ENCODE measurements around the gene PPFIA4. TPM values are rescaled to one million over a fixed set of nuclear protein-coding genes. Genes with fewer than 3 reads are reported as not detected.
"Not testable (repeated sequence)": the region's sequence is repeated elsewhere in the genome, so short reads cannot be mapped to it uniquely, and the experiment has no call there.

PPFIA4 gene
- total RNA-seq, 1 experiment from 2014 or later = 4.5 TPM

DNA sequence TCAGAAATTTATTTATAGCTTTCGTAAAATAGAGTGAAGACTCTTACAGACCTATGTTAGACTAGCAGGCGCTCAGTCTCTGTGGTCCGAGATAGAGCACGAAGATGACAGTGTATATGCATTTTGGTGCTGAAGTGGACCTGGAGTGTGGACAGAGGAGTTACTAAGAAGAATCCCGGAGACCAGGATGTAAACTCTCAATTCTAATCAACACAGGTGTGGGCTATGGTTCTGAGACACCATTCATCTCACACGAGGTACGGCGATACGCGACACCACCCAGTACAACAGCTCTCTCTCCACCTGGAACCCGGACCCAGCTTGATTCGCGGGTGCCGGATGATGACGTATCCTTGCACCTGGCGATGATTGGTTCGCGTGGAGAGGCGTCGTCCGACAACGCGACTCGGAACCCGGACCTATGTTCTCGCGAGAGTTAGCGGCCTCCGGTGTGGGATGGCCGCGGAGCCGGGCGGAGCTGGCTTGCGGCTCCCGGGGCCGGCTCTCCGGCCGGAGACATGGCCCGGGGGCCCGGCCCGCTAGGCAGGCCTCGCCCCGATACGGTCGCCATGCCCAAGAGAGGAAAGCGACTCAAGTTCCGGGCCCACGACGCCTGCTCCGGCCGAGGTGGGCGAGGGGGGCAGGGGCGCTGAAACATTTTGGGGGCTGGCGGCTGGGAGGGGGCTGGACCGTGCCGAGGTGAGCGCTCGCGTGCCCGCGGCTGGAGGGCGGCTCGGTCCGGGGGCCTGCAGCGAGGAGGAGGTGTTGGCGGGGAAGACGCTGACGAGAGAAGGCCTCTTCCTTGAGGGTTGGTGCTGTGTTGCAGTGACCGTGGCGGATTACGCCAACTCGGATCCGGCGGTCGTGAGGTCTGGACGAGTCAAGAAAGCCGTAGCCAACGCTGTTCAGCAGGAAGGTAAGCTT lies 19.1 kb upstream of the PPFIA4 start, which contains the start of gene TMEM183A:
Gene TMEM183A, plus strand, starts transcription at position 427 of the 924 bp plus-strand sequence. Its CDS starts 92 bp downstream, at position 519.
- peak; percentile 98 for DNase-seq (ENCODE audit: low read depth, low spot score)
- in situ Hi-C loops (cut with HindIII; ENCODE audit: low pct_unique_long_range_greater_than_20kb, low sequenced_read_pairs) = no loop called here

DNA sequence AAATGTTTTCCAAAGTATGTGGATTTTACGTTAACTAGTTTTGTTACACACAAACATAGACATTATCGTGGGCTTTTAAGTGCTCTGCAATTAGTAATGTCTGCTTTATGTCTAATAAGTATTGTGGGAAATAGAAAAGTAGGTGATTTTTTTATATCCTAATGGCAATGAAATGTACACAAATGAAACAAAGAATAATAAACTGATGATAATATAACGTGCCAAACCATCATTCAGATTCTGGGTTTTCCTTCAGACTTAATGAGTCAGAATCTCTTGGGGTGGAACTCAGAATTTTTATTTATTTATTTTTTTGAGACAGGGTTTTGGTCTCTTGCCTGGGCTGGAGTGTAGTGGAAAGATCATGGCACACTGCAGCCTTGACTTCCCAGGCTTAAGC lies 17.1 kb upstream of the PPFIA4 start:
- in situ Hi-C loops (cut with HindIII; ENCODE audit: low pct_unique_long_range_greater_than_20kb, low sequenced_read_pairs) = no loop called here

DNA sequence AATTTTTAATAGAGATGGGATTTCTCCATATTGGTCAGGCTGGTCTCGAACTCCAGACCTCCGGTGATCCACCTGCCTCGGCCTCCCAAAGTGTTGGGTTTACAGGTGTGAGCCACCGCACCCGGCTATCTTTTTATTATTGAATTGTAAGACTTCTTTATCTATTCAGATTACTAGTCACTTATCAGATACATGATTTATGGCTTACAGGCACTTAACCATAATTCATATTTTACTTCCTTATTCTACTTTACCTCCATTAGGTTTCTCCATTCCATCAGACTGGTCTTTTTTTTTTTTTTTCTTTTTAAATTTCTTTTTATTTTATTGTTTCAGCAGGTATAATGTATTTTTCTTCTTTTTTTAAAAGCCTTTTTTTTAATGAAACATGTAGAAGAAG lies 14.7 kb upstream of the PPFIA4 start:
- in situ Hi-C loops (cut with HindIII; ENCODE audit: low pct_unique_long_range_greater_than_20kb, low sequenced_read_pairs) = no loop called here
- no peak for DNase-seq (ENCODE audit: low read depth, low spot score)

More for the DNA sequence above, 17.1 kb upstream of the PPFIA4 start:
- DNase-seq (ENCODE audit: low read depth, low spot score) = no peak

DNA sequence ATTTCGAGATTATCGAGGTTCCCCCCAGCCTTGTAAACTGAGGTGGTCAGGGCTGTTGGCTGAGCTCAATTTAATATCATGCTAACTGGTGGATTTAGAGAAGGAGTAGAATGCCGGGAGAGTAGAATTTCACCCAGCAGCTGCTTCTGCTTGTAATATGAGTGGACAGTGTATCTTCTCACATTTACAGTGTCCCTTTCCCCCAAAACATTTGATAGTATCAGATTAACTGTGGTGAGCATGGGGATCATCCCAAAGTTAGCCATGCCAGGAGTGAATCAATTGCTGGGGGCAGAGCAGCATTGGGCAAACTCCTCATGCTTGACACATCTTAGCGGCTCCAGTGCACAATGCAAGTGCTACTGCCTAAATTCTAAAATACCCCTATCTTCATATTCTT lies 9.2 kb upstream of the PPFIA4 start:
- in situ Hi-C loops (cut with HindIII; ENCODE audit: low pct_unique_long_range_greater_than_20kb, low sequenced_read_pairs) = no loop called here
- DNase-seq (ENCODE audit: low read depth, low spot score) = no peak

DNA sequence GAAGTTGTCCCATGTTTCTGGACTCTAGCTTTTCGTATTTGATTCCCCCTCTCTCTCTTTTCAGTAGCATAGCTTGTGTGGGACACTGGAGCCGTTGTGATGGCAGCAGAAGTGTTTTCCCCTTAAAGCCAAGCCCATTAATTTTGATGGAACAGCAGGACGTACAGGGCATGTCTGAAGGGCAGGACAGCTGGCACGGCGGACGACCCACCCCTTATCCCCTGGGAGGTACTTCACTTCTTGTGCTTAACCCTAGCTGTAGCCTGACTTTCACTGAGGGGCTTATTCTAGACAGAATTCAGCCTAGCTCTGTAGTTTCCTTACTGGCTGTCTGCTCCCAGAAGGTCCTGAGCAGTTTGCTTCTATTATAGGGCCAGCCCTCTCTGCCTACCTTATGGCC lies 8.6 kb upstream of the PPFIA4 start:
- in situ Hi-C loops (cut with HindIII; ENCODE audit: low pct_unique_long_range_greater_than_20kb, low sequenced_read_pairs) = no loop called here
- DNase-seq (ENCODE audit: low read depth, low spot score) = no peak

DNA sequence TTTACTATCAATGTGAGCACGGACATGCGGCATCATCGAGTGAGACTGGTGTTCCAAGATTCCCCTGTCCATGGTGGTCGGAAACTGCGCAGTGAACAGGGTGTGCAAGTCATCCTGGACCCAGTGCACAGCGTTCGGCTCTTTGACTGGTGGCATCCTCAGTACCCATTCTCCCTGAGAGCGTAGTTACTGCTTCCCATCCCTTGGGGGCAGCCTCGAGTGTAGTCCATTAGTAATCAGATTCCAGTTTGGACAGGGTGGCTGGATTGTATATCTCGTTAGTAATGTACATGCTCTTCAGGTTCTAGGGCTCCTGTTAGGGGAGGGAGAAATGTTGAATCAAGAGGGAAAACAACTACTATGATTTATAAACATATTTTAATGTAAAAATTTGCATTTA lies 3.4 kb upstream of the PPFIA4 start:
- in situ Hi-C loops (cut with HindIII; ENCODE audit: low pct_unique_long_range_greater_than_20kb, low sequenced_read_pairs); DNase-seq (ENCODE audit: low read depth, low spot score): not testable (repeated sequence)

DNA sequence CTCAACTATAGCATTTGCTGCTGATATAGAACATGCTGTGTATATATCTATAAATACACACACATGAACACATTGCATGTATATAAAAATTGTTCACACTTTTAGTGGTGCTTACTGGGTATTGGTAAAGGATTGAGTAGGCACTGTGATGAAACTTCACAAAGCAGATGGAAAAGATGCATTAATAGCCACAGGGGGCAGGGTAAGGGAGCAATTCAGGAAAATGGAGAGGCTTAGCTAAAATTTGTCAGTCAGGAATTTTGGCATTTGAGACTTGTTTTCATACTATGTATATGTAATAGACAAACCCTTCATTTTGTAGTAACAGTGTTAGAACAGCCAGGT lies 633 bp upstream of the PPFIA4 start:
- no peak for DNase-seq (ENCODE audit: low read depth, low spot score)
- in situ Hi-C loops (cut with HindIII; ENCODE audit: low pct_unique_long_range_greater_than_20kb, low sequenced_read_pairs) = no loop called here

DNA sequence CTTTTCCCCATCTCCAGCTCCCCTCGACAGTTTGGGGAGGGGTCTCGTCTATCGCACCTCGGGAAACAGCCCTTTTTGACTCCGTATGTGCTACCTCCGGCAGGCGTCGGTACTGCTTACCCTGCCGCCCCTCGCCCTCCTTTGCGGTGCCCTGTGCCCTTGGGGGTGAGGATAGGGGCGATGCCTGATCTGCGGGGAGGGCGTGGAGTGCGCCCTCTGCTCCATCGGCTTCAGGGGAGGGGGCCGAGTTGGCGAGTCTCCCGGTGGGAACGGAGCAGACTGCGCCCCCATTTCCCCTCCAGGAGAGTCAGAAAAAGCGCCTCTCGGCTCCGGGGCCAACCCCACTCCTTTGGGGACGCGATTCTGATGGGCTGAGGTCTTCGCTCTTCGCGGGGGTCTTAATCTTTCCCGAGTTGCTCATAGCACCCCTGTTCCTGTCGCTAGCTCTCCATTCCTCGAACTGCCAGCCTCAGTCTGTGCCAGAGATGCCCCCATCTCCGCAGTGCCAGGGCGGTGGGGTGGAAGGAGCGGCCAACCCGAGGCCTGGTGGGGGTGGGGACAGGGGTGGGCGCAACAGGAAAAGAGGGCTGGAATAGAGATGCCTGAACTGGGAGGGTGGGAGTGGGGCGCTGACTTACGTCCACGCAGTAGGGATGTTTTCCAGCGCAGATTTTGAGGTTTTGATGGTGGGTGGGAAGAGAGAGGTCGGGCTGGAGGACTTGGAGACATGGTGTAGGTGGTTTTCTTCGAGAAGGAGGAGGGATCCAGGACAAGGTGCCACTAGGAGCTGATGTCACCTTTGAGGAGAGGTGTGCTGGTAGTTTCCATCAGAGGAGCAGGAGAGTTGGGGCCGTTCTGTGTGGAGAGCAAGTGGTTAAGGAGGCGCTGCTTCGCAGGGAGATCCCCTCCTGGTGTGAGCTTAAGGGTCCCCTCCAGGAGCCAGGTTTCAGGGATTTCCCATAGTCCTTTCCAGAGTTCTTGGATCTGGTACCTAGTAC lies 674 bp downstream of the PPFIA4 start:
- DNase-seq (ENCODE audit: low read depth, low spot score) = no peak
- in situ Hi-C loops (cut with HindIII; ENCODE audit: low pct_unique_long_range_greater_than_20kb, low sequenced_read_pairs) = no loop called here

DNA sequence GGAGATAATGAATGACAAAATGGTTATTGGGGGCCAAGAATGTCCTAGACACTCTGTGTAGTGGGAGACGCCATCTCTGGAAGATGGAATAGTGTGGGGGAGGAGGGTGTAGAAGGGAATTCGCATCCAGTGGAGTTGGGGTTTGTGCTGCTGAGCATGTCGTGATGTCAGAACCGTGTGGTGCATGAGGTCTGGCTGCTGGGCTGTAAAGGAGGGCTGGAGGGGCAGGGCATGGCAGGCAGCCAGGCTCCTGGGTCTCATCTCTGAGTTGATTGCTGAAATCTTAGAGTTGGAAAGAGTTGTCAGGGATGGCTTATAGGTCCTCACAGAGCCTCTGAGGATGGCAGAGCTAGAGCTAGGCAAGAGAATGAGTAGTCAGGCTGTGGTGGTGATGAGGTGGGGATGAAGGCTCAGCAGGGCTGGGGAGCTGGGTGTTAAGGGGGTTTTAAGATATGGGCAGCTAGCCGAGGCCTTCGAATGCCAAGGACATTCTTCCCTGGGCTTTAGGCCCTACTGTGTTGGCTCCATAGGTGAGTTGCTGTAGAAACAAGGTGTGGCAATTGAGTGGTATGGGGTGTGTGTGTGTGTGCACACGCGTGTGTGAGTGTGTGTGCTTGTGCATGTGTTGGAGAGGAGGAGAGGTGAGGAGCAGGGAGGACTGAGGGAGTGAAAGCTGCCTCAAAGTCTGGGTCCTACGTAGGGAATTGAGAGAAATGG lies 1.9 kb downstream of the PPFIA4 start:
- in situ Hi-C loops (cut with HindIII; ENCODE audit: low pct_unique_long_range_greater_than_20kb, low sequenced_read_pairs) = no loop called here
- no peak for DNase-seq (ENCODE audit: low read depth, low spot score)

DNA sequence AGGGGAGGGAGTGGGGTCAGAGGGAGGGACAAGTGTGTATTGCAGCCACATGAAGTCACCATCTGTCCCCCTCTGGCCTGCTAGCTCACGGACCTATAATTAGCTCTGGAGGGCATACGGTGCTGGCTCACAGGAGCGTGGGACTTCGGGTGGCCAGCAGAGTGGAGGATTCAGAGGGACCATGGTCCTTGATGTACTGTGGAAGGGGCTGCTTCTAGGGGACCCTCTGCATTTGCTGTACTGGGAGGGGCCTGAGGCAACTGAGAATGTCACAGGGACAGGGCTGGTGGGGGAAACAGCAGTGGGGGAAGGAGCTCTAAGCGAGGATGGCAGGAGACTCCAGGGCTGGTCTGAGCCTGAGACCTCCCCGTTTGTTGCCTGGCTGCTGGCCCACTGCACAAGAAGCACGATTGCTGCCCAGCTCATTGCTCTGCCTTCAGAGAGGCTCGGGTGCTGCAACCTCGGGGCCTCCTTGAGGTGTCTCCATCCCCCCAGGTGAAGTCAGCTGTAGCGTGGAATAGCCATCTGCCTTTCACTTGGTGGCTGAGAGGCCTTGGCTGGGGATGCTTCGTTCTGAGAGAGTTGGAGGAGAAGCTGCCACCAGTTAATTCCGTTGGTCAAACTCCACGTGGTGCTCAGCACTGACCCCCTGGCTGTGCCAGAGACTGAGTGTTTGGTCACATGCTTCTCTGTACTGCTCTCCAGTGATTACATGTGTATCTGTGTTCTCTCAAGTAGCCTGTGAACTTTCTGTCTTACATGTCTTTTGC lies 2.7 kb downstream of the PPFIA4 start:
- in situ Hi-C loops (cut with HindIII; ENCODE audit: low pct_unique_long_range_greater_than_20kb, low sequenced_read_pairs) = no loop called here
- DNase-seq (ENCODE audit: low read depth, low spot score) = no peak

DNA sequence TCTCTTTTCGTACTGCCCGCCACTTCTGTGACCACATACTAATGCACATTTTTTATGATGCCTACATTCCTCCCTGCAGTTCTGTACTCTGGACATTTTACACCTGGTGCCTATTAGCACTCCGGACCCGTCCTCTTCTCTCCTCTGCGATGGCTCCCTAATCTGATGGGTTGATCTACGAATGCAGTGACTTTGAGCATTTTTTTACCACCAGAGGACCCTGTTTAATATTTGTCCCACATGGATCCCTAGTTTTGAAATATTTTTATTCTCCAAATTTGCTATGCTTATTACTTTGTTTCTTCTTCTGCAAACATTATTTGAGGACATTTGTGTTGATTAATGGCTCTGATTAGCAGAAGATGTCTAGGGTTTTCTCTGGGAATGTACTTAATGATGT lies 5.2 kb downstream of the PPFIA4 start:
- peak; percentile 23 for DNase-seq (ENCODE audit: low read depth, low spot score)
- in situ Hi-C loops (cut with HindIII; ENCODE audit: low pct_unique_long_range_greater_than_20kb, low sequenced_read_pairs) = no loop called here

DNA sequence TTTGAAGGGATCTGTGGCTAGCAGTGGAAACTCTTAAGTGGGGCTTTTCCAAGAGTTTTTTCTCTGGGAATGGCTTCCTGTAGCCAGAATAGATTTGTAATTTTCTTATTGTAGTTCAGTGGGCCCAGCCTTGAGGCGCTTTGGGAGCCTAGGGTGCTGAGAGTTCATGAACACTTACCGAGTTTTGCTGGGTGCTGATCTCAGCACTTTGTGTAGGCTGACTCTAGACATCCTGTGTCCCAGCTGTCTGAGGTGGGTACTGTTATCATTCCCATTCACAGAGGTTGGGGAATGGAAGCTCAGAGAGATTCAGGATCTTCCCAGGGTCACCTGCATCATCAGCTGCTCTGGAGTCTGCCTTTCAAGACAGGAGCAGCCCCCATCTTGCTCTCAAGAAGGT lies 7.0 kb downstream of the PPFIA4 start:
- DNase-seq (ENCODE audit: low read depth, low spot score) = no peak

DNA sequence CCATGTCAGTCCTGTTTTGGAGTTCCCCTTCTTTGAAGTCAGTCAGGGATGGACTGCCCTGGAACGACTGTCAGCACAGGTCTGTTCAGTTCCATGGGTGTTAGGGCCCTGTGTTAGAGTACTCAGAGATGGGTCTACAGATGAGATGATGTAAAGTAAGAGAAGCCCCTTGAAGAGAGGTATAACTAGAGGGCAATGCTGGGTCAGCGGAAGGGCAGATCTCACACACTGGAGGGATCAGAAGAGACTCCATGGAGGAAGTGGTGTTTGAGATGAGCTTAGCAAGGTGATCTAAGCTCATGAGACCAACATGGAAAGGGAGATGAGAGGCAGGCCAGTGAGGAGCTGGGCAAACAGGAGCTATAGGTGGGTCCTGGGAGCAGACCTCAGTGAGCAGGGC lies 7.6 kb downstream of the PPFIA4 start:
- DNase-seq (ENCODE audit: low read depth, low spot score) = no peak
- in situ Hi-C loops (cut with HindIII; ENCODE audit: low pct_unique_long_range_greater_than_20kb, low sequenced_read_pairs) = no loop called here

More for the DNA sequence above, 7.0 kb downstream of the PPFIA4 start:
- in situ Hi-C loops (cut with HindIII; ENCODE audit: low pct_unique_long_range_greater_than_20kb, low sequenced_read_pairs) = no loop called here

DNA sequence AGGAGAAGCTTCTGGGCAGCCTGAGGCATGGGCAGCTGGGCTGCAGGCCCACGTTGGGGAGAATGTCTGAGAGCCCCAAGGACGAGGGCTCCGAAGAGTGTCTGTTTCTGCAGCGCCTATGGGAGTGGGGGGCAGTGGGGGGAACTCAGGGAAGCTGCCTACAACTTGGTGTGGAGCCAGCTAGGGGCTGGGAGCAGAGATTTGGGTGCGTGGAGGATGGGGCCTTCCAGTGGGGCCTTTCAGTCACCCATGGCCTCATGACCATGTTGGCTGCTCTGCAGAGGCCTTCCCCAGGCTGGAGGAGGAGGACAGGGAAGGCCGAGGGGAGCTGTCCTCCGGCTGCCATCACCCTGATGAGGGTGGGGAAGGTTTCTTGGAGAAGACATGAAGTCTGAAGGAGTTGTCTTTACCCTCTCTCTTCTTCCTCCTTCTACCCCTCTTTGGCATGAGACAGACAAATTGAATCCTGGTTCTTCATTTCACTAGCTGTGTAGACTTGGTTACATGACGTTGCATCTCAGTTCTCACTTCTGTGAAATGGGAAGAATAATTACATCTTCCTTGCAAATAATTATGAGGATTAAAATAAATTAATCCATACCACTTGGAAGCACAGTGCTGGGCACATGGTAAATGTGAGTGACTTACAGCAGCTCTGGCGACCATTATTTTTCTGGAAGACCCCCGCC lies 8.3 kb downstream of the PPFIA4 start:
- DNase-seq (ENCODE audit: low read depth, low spot score) = no peak

DNA sequence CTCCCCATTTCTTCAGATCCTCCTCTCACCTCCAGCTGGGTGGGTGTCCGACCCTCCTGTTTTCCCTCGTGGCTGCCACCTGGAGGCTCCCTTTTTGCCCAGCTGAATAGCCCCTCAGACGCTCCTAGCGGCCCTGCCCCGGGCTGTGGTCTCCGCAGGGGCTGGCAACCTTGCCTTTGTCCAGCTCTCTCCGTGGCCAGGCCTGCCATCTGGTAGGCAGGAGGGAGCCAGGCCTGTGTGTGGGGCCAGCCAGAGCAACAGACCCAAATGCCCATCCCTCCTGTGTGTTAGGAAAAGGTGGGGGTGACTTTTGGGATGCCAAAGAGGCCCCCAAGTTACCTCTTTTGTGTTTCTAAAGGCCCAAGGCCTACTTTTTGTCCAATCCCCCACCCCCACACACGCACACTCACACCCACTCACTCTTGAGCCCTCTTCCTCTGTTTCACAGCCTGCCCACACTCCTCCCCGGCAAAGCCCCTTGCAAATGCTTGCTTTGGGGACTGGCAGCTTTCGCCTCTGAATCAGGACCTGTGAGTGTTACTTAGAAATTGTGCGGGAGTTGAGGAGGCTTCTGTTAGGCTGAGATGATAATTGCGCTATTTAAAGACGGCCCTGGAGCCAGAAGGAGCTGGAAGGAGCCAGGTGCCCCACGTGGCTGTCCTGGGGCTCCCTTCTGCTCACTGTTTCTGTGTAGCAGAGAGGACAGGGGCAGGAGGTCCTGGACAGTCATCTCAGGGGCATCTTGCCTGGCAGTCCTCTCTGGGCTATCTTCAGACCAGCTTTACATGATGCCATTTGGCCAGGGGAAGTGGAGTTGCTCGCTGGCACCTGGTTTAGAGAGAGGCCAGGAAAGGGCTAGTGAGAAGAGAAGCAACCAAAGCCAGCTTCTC lies 9.1 kb downstream of the PPFIA4 start:
- DNase-seq (ENCODE audit: low read depth, low spot score) = no peak
- in situ Hi-C loops (cut with HindIII; ENCODE audit: low pct_unique_long_range_greater_than_20kb, low sequenced_read_pairs) = no loop called here

More for the DNA sequence above, 8.3 kb downstream of the PPFIA4 start:
- in situ Hi-C loops (cut with HindIII; ENCODE audit: low pct_unique_long_range_greater_than_20kb, low sequenced_read_pairs) = no loop called here

DNA sequence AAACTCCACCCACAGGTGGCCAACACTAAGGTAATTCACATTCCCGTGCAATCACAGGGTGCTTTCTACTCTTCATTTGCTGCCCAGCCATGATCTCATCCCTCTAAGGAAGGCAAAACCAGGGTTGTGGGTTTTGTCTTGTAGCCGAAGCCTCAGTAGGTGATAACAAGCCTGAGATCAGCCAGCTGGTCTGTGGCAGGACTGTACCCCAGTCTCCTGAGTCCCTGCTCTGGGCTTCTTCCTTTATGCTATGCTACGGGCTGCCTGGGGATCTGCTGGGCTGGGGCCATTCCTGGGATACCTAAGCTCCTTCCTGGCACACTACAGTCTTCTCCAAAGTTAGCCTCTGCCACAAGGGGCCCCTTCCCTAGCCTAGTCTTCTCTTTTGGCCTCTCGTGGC lies 9.8 kb downstream of the PPFIA4 start:
- no peak for DNase-seq (ENCODE audit: low read depth, low spot score)
- in situ Hi-C loops (cut with HindIII; ENCODE audit: low pct_unique_long_range_greater_than_20kb, low sequenced_read_pairs) = no loop called here

Measured in SK-MEL-5 (cell line).